Retinal pigment epithelial cell (primary cell): ENCODE data around the gene FBXO27.
A peak's percentile ranks its signal among the peaks of the same experiment; 100 is the strongest.

Experiments
- DNase-seq: peaks from one replicate; pipeline ENCODE4 v3.0.0-alpha.2; 2010; ENCODE audit warnings: low read depth
- H3K4me3 ChIP-seq: 2 replicates; pipeline ENCODE4 v1.5.1; 2011; ENCODE audit warnings: mild to moderate bottlenecking, low read length, control low read depth, moderate library complexity
- CTCF ChIP-seq: conservative IDR thresholded peaks from 2 replicates; pipeline ENCODE4 v1.5.1; 2011; ENCODE audit warnings: low read depth, low read length, control low read depth, inconsistent platforms

The FBXO27 gene

GRCh38 chr19:39054091-39054470 lies 21.7 kb upstream of the FBXO27 start:
- TF ChIP-seq CTCF, result no peak
- no peak for DNase-seq
- H3K4me3 ChIP-seq, result no peak overlapping the region

- no peak for TF ChIP-seq CTCF
- no peak for DNase-seq
Observed at GRCh38 chr19:39053276-39054090, 21.1 kb upstream of the FBXO27 start.

GRCh38 chr19:39052846-39053245 lies 20.5 kb upstream of the FBXO27 start:
- H3K4me3 ChIP-seq, result no peak overlapping the region
- TF ChIP-seq CTCF, result no peak
- no peak for DNase-seq

More at GRCh38 chr19:39053276-39054090, 21.1 kb upstream of the FBXO27 start:
- no peak overlapping the region for H3K4me3 ChIP-seq

GRCh38 chr19:39052243-39052746 lies 19.9 kb upstream of the FBXO27 start:
- no peak for DNase-seq

GRCh38 chr19:39047073-39047472 lies 14.7 kb upstream of the FBXO27 start:
- no peak for TF ChIP-seq CTCF
- H3K4me3 ChIP-seq, result no peak overlapping the region
- DNase-seq, result no peak

More at GRCh38 chr19:39052243-39052746, 19.9 kb upstream of the FBXO27 start:
- peak; percentile 94 for TF ChIP-seq CTCF
- no peak overlapping the region for H3K4me3 ChIP-seq

GRCh38 chr19:39046037-39046821 lies 13.9 kb upstream of the FBXO27 start:
- TF ChIP-seq CTCF, result no peak
- DNase-seq, result no peak
- no peak overlapping the region for H3K4me3 ChIP-seq
